Liver (tissue), 9 donors: ENCODE results near the gene LRIG1. TPM values are rescaled to one million over a fixed set of nuclear protein-coding genes. Genes with fewer than 3 reads are reported as not detected.

Experiments
- DNase-seq: peaks from one replicate; pipeline ENCODE4 v3.0.0-alpha.2; 2017; ENCODE audit warnings: low spot score
- H3K27ac ChIP-seq, 2 donors: one replicate each; pipeline ENCODE4 v1.7.0; 2013; ENCODE audit warnings: inconsistent platforms in 2 of 2, low read length in 2 of 2, control low read depth in 1 of 2, low read depth in 1 of 2, mild to moderate bottlenecking in 1 of 2
- H3K27me3 ChIP-seq, 4 donors: one replicate each; pipeline versions ENCODE4 v1.6.1 to v1.7.0; 2013; ENCODE audit warnings: low read length in 3 of 4, inconsistent platforms in 1 of 4, mild to moderate bottlenecking in 1 of 4, moderate library complexity in 1 of 4; ENCODE audit not compliant: control insufficient read depth in 4 of 4, insufficient read depth in 4 of 4
- H3K36me3 ChIP-seq, 4 donors: one replicate each; pipeline versions ENCODE4 v1.6.1 to v1.7.0; 2013; ENCODE audit warnings: low read length in 3 of 4, mild to moderate bottlenecking in 3 of 4, low read depth in 1 of 4, moderate library complexity in 1 of 4; ENCODE audit not compliant: control insufficient read depth in 4 of 4, insufficient read depth in 3 of 4
- H3K4me1 ChIP-seq, 4 donors: one replicate each; pipeline versions ENCODE4 v1.6.1 to v1.7.0; 2013; ENCODE audit warnings: low read length in 3 of 4, mild to moderate bottlenecking in 3 of 4, moderate library complexity in 1 of 4; ENCODE audit not compliant: control insufficient read depth in 4 of 4, insufficient read depth in 4 of 4
- H3K4me3 ChIP-seq, 3 donors: one replicate each; pipeline versions ENCODE4 v1.6.1 to v1.7.0; 2013; ENCODE audit warnings: low read length in 3 of 3, control low read depth in 1 of 3, low read depth in 1 of 3, mild to moderate bottlenecking in 1 of 3
- H3K9ac ChIP-seq, 2 donors: one replicate each; pipeline ENCODE4 v1.7.0; 2013; ENCODE audit warnings: low read length in 2 of 2, mild to moderate bottlenecking in 2 of 2, moderate library complexity in 2 of 2, control low read depth in 1 of 2, low read depth in 1 of 2
- H3K9me3 ChIP-seq, 4 donors: one replicate each; pipeline versions ENCODE4 v1.6.1 to v1.7.0; 2013; ENCODE audit warnings: low read length in 3 of 4; ENCODE audit not compliant: control insufficient read depth in 4 of 4
- ATF3 ChIP-seq: IDR thresholded peaks from 2 replicates; pipeline ENCODE4 v1.6.1; 2016; ENCODE audit warnings: antibody characterized with exemption
- CTCF ChIP-seq: fragments of 150-350 bp; IDR thresholded peaks from 2 replicates; pipeline ENCODE4 v1.5.1; 2017; ENCODE audit warnings: improper control_type of control experiment, low read depth, low read length; ENCODE audit not compliant: missing input control
- EGR1 ChIP-seq, 2 donors: IDR thresholded peaks; 2 replicates each; pipeline ENCODE4 v1.6.1; 2016 to 2018; ENCODE audit warnings: antibody characterized with exemption in 2 of 2, low read depth in 2 of 2
- FOXA1 ChIP-seq: IDR thresholded peaks from 2 replicates; pipeline ENCODE4 v1.6.1; 2016; ENCODE audit warnings: antibody characterized with exemption
- FOXA2 ChIP-seq: IDR thresholded peaks from 2 replicates; pipeline ENCODE4 v1.6.1; 2016; ENCODE audit warnings: antibody characterized with exemption
- GABPA ChIP-seq, 2 donors: IDR thresholded peaks in 1 of 2; conservative IDR thresholded peaks in 1 of 2; 2 replicates each; pipeline ENCODE4 v1.6.1; 2016; ENCODE audit warnings: antibody characterized with exemption in 2 of 2, mild to moderate bottlenecking in 1 of 2, moderate library complexity in 1 of 2
- HNF4A ChIP-seq, 2 donors: conservative IDR thresholded peaks; 2 replicates each; pipeline ENCODE4 v1.6.1; 2016; ENCODE audit warnings: antibody characterized with exemption in 2 of 2, mild to moderate bottlenecking in 2 of 2
- JUND ChIP-seq, 2 donors: IDR thresholded peaks; 2 replicates each; pipeline ENCODE4 v1.6.1; 2016; ENCODE audit warnings: antibody characterized with exemption in 2 of 2
- NR2F2 ChIP-seq: IDR thresholded peaks from 2 replicates; pipeline ENCODE4 v1.6.1; 2016; ENCODE audit warnings: antibody characterized with exemption
- RAD21 ChIP-seq, 2 donors: IDR thresholded peaks; 2 replicates each; pipeline ENCODE4 v1.6.1; 2016; ENCODE audit warnings: antibody characterized with exemption in 2 of 2, mild to moderate bottlenecking in 2 of 2
- REST ChIP-seq: IDR thresholded peaks from 2 replicates; pipeline ENCODE4 v1.6.1; 2016; ENCODE audit warnings: antibody characterized with exemption, mild to moderate bottlenecking
- RXRA ChIP-seq, 2 donors: IDR thresholded peaks; 2 replicates each; pipeline ENCODE4 v1.6.1; 2017 to 2018; ENCODE audit warnings: antibody characterized with exemption in 2 of 2, mild to moderate bottlenecking in 1 of 2
- SP1 ChIP-seq: IDR thresholded peaks from 2 replicates; pipeline ENCODE4 v1.6.1; 2018; ENCODE audit warnings: antibody characterized with exemption, mild to moderate bottlenecking
- TAF1 ChIP-seq: conservative IDR thresholded peaks from 2 replicates; pipeline ENCODE4 v1.6.1; 2016; ENCODE audit warnings: antibody characterized with exemption, mild to moderate bottlenecking
- YY1 ChIP-seq: IDR thresholded peaks from 2 replicates; pipeline ENCODE4 v1.6.1; 2016; ENCODE audit warnings: antibody characterized with exemption, mild to moderate bottlenecking
- ZBTB33 ChIP-seq: IDR thresholded peaks from 2 replicates; pipeline ENCODE4 v1.6.1; 2016; ENCODE audit warnings: antibody characterized with exemption
- WGBS: extraction: QIAGEN DNeasy Blood & Tissue Kit; methylation state at CpG from one replicate; pipeline ENCODE4 v1.1.7; 2013; 5-methylcytosine and 5-hydroxymethylcytosine counted together
- polyA plus RNA-seq, 2 donors: library from polyadenylated mRNA; stranded (reverse) in 1 of 2; unstranded in 1 of 2; fragments of 200-250 nt in 1 of 2; fragments of >200 nt in 1 of 2; fragmentation: Nextera tagmentation in 1 of 2; extraction: Ambion mirVana in 1 of 2; gene quantifications; one replicate each; pipeline versions ENCODE4 v1.2.1 to v1.2.3, GENCODE V29; 2013 to 2015
- total RNA-seq, 2 donors: library from RNA; depleted of rRNA; stranded (reverse); fragments of >200 nt; gene quantifications; one replicate each; pipeline ENCODE4 v1.2.3, GENCODE V29; 2014
- TF ChIP-seq, protein P1 (sequence below): IDR thresholded peaks from 2 replicates; pipeline ENCODE4 v1.6.1; 2016; ENCODE audit warnings: antibody characterized with exemption
- donor health status: healthy.
- donor health status: healthy.
- donor health status: healthy.
- donor health status: healthy.
- donor health status: healthy.

The LRIG1 gene
- total and polyA plus RNA-seq, 4 donors: 9.4 to 48.9 (median 12.9) TPM

DNA sequence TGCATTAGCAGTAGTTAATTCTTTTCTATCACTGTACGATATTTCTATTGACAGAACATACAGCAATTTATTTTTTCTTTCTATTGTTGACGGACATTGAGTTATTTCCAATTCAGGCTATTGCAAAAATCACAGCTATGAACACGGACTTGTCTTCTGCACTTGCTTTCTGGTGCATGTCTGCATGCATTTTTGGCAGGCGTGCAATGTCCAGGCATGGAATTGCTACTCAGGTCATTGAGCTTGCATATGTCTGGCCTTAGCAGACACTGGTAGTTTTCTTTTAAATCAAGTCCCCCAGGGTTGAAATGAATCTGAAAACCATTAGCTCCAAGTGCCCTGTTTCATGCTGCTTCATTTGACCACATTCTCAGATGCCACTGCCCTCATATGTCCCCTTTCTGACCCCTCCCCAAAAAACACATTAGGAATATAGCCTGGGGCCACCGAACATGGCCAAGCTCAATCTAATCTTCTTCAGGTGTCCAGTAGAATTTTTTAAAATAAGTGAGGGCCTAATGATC is 72.8 kb downstream of the LRIG1 start:
- Histone ChIP-seq H3K9ac (no peak overlapping the region), H3K4me3 (no peak overlapping the region), H3K27ac (peak overlapping the region; percentile 59 to 91), H3K9me3 (no peaks in the 10 kb centered on the region), H3K27me3 (no peaks in the 10 kb centered on the region), H3K4me1 (peaks cover 6 to 35% (median 21%) of the 10 kb centered on the region in 4 donors), H3K36me3 (peaks cover 0 to 2% (median 0%) of the 10 kb centered on the region in 4 donors)
- DNase-seq: no peak
- TF ChIP-seq RAD21 (IDR thresholded peaks at IDR 0.05) (no peak), YY1 (no peak)
- 72% methylated on average over 5 of the region's 5 CpGs for WGBS

- Histone ChIP-seq H3K4me3 (no peak overlapping the region), H3K36me3 (no peaks in the 10 kb centered on the region), H3K9ac (no peak overlapping the region), H3K9me3 (no peaks in the 10 kb centered on the region), H3K4me1 (peaks cover 6 to 34% (median 21%) of the 10 kb centered on the region in 4 donors), H3K27me3 (no peaks in the 10 kb centered on the region), H3K27ac (no peak overlapping the region)
- TF ChIP-seq RAD21 (IDR thresholded peaks at IDR 0.05): no peak
- TF ChIP-seq FOXA1: no peak
- TF ChIP-seq TAF1: no peak
- no peak for TF ChIP-seq FOXA2
- no peak for TF ChIP-seq SP1
- no peak for TF ChIP-seq YY1
- no peak for TF ChIP-seq CTCF
- no peak for TF ChIP-seq REST
- TF ChIP-seq JUND (IDR thresholded peaks at IDR 0.05): no peak
- no peak for TF ChIP-seq EGR1 (IDR thresholded peaks at IDR 0.05; ENCODE audit: low read depth in 2 of 2)
- TF ChIP-seq, protein P1, sequence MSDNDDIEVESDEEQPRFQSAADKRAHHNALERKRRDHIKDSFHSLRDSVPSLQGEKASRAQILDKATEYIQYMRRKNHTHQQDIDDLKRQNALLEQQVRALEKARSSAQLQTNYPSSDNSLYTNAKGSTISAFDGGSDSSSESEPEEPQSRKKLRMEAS: no peak
- TF ChIP-seq ATF3: no peak
- no peak for TF ChIP-seq NR2F2
- TF ChIP-seq HNF4A (conservative IDR thresholded peaks at IDR 0.05): no peak
- no peak for TF ChIP-seq GABPA (IDR thresholded peaks at IDR 0.05 in 1 of 2, conservative IDR thresholded peaks at IDR 0.05 in 1 of 2)
- no peak for TF ChIP-seq ZBTB33
- TF ChIP-seq RXRA (IDR thresholded peaks at IDR 0.05): no peak
- no peak for DNase-seq
- 97% methylated on average over 3 of the region's 3 CpGs for WGBS
Measured at GRCh38 chr3:66427352-66427751, 73.5 kb downstream of the LRIG1 start.
